ENCODE results near the gene KIAA0930.

The KIAA0930 gene

GRCh38 chr22:45235851-45236342, 4.8 kb downstream of the KIAA0930 start:
- peak; percentile 10 to 54 for DNase-seq

GRCh38 chr22:45235101-45235777, 5.5 kb downstream of the KIAA0930 start:
- DNase-seq, result peak; percentile 24 to 73

GRCh38 chr22:45233827-45234226, 6.9 kb downstream of the KIAA0930 start:
- DNase-seq, result no peak

- DNase-seq, result no peak
Measured at GRCh38 chr22:45233386-45233785, 7.3 kb downstream of the KIAA0930 start.

- DNase-seq, result no peak
Measured at GRCh38 chr22:45231293-45231692, 9.4 kb downstream of the KIAA0930 start.

- DNase-seq, result no peak
Measured at GRCh38 chr22:45230026-45230721, 10.5 kb downstream of the KIAA0930 start.

- DNase-seq, result no peak
Measured at GRCh38 chr22:45229181-45229580, 11.5 kb downstream of the KIAA0930 start.

- no peak for DNase-seq
Measured at GRCh38 chr22:45228401-45228754, 12.3 kb downstream of the KIAA0930 start.

- DNase-seq, result no peak
Measured at GRCh38 chr22:45227645-45228400, 12.9 kb downstream of the KIAA0930 start.

GRCh38 chr22:45226503-45227186, 14.0 kb downstream of the KIAA0930 start:
- peak in 1 of 2 experiments; percentile 3 for DNase-seq

- DNase-seq, result no peak
Measured at GRCh38 chr22:45225732-45226502, 14.8 kb downstream of the KIAA0930 start.

GRCh38 chr22:45224988-45225731, 15.5 kb downstream of the KIAA0930 start:
- no peak for DNase-seq

- no peak for DNase-seq
Measured at GRCh38 chr22:45224331-45224730, 16.4 kb downstream of the KIAA0930 start.

GRCh38 chr22:45223304-45224117, 17.2 kb downstream of the KIAA0930 start:
- DNase-seq, result no peak

- no peak for DNase-seq
Measured at GRCh38 chr22:45221201-45221600, 19.5 kb downstream of the KIAA0930 start.

GRCh38 chr22:45218976-45219375, 21.7 kb downstream of the KIAA0930 start:
- peak in 1 of 2 experiments; percentile 22 for DNase-seq

- no peak for DNase-seq
Measured at GRCh38 chr22:45217806-45218205, 22.9 kb downstream of the KIAA0930 start.

- DNase-seq, result no peak
Measured at GRCh38 chr22:45217345-45217744, 23.3 kb downstream of the KIAA0930 start.

GRCh38 chr22:45216133-45217003, 24.3 kb downstream of the KIAA0930 start:
- DNase-seq, result no peak
